GM19025 (cell line): Measurements from ENCODE around the gene MYO7B.

Experiments used
- ATAC-seq: cut with Tn5 transposase; IDR thresholded peaks from one replicate; pipeline ENCODE4 v1.9.1; 2021; ENCODE audit warnings: mild to moderate bottlenecking, low read depth, moderate library complexity; ENCODE audit not compliant: unreplicated experiment

MYO7B gene

GRCh38 chr2:127632592-127633489 is 97.4 kb downstream of the MYO7B start:
- no peak for ATAC-seq

GRCh38 chr2:127633556-127634065 is 98.1 kb downstream of the MYO7B start:
- ATAC-seq, result no peak

GRCh38 chr2:127634066-127634617 is 98.7 kb downstream of the MYO7B start:
- no peak for ATAC-seq

- ATAC-seq, result no peak
Measured at GRCh38 chr2:127634626-127635379, 99.3 kb downstream of the MYO7B start.

- ATAC-seq, result no peak
Measured at GRCh38 chr2:127635380-127636237, 100.1 kb downstream of the MYO7B start.

- ATAC-seq, result no peak
Measured at GRCh38 chr2:127636248-127637235, 101.1 kb downstream of the MYO7B start.

- ATAC-seq, result no peak
Measured at GRCh38 chr2:127637236-127637630, 101.8 kb downstream of the MYO7B start.

- ATAC-seq, result no peak
Measured at GRCh38 chr2:127637725-127638252, 102.3 kb downstream of the MYO7B start.

GRCh38 chr2:127638361-127639110 is 103.1 kb downstream of the MYO7B start:
- no peak for ATAC-seq

GRCh38 chr2:127639111-127639474 is 103.6 kb downstream of the MYO7B start:
- ATAC-seq, result no peak

- no peak for ATAC-seq
Measured at GRCh38 chr2:127640082-127641072, 104.9 kb downstream of the MYO7B start.

GRCh38 chr2:127641133-127641532 is 105.7 kb downstream of the MYO7B start:
- no peak for ATAC-seq

- no peak for ATAC-seq
Measured at GRCh38 chr2:127641846-127642507, 106.5 kb downstream of the MYO7B start.

- ATAC-seq, result no peak
Measured at GRCh38 chr2:127642706-127643438, 107.4 kb downstream of the MYO7B start.

- ATAC-seq, result no peak
Measured at GRCh38 chr2:127643439-127644065, 108.1 kb downstream of the MYO7B start.
